GM12878 (cell line): ENCODE data around the gene TUBA3E.
"Not testable (repeated sequence)": the region's sequence is repeated elsewhere in the genome, so short reads cannot be mapped to it uniquely, and the experiment has no call there.

ENCODE experiments used
- CTCF ChIP-seq, 3 experiments: IDR thresholded peaks in 2 of 3; conservative IDR thresholded peaks in 1 of 3; 2 replicates each; pipeline ENCODE4 v1.5.1; 2011; ENCODE audit warnings: low read depth in 3 of 3, low read length in 3 of 3, mild to moderate bottlenecking in 3 of 3, control low read depth in 2 of 3, moderate library complexity in 2 of 3, inconsistent platforms in 1 of 3, mixed read lengths in 1 of 3; ENCODE audit not compliant: control insufficient read depth in 2 of 3, insufficient read depth in 1 of 3; ENCODE audit errors: extremely low read depth in 1 of 3
- NFIC ChIP-seq: IDR thresholded peaks from 2 replicates; pipeline ENCODE4 v1.6.1; 2012; ENCODE audit warnings: low read depth, mild to moderate bottlenecking, inconsistent platforms, low read length, moderate library complexity

- not testable (repeated sequence) for TF ChIP-seq CTCF (IDR thresholded peaks at IDR 0.05 in 2 of 3, conservative IDR thresholded peaks at IDR 0.05 in 1 of 3; ENCODE audit: control insufficient read depth in 2 of 3, extremely low read depth in 1 of 3, insufficient read depth in 1 of 3, low read depth in 3 of 3, low read length in 3 of 3); NFIC
Observed at GRCh38 chr2:130160838-130161705, 37.2 kb downstream of the TUBA3E start.
